Activated CD8-positive, alpha-beta memory T cell treated with anti-CD3 and anti-CD28 coated beads, Interleukin-2, amount 50 U/mL, for 1 hour (primary cell): Measurements from ENCODE around the gene NME1.

Experiments
- DNase-seq: peaks from one replicate; pipeline ENCODE4 v3.0.0-alpha.2; 2020; ENCODE audit errors: extremely low read depth

Gene NME1

DNA sequence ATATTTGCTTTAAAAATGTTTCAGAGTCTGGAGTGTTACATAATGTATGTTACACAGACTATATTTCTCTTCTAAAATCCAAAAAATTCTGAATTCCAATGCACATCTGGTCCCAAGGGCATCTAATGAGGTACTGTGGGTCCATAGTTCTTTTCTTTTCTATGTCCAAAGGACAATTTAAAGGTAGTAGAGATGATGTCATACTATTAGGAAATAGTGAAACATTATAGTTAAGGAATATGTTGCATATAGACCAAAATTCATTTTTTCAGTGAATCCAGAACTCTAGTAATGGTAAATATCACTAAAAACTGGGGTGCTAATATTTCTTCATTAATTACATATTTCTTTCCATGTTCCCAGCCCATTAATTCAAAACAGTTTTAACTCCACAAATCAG, 35.8 kb downstream of the NME1 start:
- DNase-seq = no peak

DNA sequence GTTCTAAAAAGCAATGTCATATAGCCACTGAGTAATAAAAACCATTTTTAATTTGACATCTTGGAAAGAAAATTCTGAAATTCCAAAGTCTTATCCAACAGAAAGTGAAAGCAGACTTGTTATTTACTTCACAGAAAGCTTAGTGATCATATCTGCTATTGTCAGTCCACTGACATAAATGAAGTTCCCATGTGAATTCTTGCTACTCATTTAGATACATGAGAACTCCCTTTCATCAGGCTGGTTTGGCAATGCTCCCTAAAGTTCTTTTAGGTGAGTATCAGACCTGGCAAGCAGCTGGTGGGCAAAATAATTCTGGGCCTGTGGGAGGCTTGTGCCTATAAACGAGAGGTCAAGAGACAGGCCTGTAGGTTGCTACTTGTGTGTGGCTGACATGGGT, 36.3 kb downstream of the NME1 start:
- no peak for DNase-seq

DNA sequence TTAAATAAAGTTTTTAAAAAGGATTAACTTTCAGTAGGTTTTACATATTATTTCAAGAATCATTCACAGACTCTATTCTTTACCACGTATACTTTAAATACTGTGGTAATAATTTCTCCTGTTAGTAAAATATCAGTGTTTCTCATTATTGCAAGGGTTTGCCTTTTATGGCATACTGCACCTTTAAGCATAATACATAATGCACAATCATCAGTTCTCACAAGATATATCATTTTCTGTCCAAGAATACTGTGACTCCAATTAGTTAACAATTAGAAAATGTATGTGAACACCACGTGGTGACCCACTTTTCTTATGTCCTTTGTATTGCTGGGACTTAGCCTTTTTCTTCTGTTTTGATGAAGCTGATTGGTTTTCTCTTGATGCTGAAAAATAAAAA, 38.5 kb downstream of the NME1 start:
- no peak for DNase-seq

DNA sequence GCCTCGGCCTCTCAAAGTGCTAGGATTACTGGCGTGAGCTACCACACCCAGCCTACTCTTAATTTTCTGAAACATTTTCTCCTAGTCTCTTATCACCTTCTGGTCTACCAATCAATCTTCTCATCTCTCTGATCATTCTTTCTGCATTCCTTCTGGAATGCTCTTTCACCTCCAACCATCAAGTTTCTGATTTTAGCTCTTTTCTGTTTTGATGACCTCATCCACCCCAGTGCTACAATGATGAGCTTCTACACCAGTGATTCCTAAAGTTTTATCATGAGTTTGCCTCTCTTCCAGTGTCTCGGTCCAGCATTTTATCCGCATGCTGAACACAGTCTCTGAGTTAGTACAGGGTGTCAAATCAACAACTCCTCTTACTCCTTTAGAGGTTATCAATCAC, 44.4 kb downstream of the NME1 start:
- DNase-seq = no peak

DNA sequence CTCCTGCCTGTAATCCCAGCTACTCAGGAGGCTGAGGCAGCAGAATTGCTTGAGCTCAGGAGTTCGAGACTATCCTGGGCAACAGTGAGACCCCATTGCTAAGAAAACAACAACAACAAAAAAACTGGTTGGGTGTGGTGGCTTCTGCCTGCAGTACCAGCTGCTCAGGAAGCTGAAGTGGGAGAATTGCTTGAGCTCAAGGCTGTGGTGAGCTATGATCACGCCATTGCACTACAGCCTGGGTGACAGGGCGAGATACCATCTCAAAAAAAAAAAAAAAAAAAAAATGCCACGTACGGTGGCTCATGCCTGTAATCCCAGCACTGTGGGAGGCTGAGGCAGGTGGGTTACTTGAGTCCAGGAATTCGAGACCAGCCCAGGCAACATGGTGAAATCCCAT, 46.9 kb downstream of the NME1 start:
- no peak for DNase-seq

DNA sequence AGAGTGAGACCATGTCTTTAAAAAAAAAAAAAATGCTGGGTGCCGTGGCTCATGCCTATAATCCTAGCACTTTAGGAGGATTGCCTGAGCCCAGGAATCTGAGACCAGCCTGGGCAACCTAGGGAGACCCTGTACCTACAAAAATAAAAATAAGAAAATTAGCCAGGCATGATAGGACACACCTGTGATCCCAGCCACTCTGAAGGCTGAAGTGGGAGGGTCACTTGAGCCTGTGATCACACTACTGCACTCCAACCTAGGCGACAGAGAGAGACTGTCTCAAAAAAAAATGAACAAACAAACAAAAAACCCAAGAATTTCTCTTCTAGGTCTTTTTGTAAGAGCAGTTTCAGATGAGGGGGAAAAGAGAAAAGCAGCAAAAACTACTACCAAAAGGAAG, 47.5 kb downstream of the NME1 start:
- DNase-seq = no peak

DNA sequence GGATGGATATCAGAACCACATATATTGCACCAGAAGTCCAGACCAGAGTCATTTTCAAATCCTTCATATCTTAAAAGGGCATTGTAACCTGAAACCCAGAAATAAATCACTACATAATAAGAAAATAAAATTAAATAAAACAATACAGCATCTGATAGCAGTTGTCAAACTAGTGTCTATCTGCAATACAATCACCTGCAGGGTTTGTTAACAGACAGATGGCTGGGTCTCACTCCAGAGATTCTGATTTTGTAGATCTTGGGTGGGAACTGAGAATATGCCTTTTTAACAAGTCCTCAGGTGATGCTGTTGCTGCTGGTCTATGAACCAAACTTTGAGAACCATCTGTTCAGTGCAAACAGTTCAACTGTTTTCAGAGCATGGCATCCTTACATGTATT, 50.5 kb downstream of the NME1 start:
- DNase-seq = no peak
